Subcutaneous abdominal adipose tissue (tissue), 5 donors: ENCODE results near the gene ALG14.
A peak's percentile ranks its signal among the peaks of the same experiment; 100 is the strongest.
"Not testable (repeated sequence)": the region's sequence is repeated elsewhere in the genome, so short reads cannot be mapped to it uniquely, and the experiment has no call there.

ENCODE experiments used
- H3K27ac ChIP-seq: one replicate; pipeline ENCODE4 v1.7.0; 2013; ENCODE audit warnings: low read depth, mild to moderate bottlenecking, inconsistent platforms, low read length, moderate library complexity
- H3K27me3 ChIP-seq, 5 donors: one replicate each; pipeline ENCODE4 v1.7.0; 2013; ENCODE audit warnings: low read length in 5 of 5, inconsistent platforms in 1 of 5; ENCODE audit not compliant: control insufficient read depth in 5 of 5, insufficient read depth in 4 of 5
- H3K36me3 ChIP-seq, 5 donors: one replicate each; pipeline ENCODE4 v1.7.0; 2013; ENCODE audit warnings: low read length in 5 of 5; ENCODE audit not compliant: control insufficient read depth in 5 of 5, insufficient read depth in 5 of 5
- H3K4me1 ChIP-seq, 5 donors: one replicate each; pipeline ENCODE4 v1.7.0; 2013; ENCODE audit warnings: low read length in 5 of 5, mild to moderate bottlenecking in 3 of 5, moderate library complexity in 1 of 5; ENCODE audit not compliant: control insufficient read depth in 5 of 5, insufficient read depth in 5 of 5
- H3K4me3 ChIP-seq, 5 donors: one replicate each; pipeline ENCODE4 v1.7.0; 2013; ENCODE audit warnings: low read length in 5 of 5, low read depth in 1 of 5
- H3K9ac ChIP-seq, 5 donors: one replicate each; pipeline ENCODE4 v1.7.0; 2013; ENCODE audit warnings: low read length in 5 of 5, mild to moderate bottlenecking in 4 of 5, moderate library complexity in 3 of 5
- H3K9me3 ChIP-seq, 5 donors: one replicate each; pipeline ENCODE4 v1.7.0; 2013; ENCODE audit warnings: low read length in 5 of 5; ENCODE audit not compliant: control insufficient read depth in 5 of 5
- donor health status: healthy.
- donor health status: healthy.
- donor health status: healthy.
- donor health status: healthy.
- donor health status: healthy.

The ALG14 gene

DNA sequence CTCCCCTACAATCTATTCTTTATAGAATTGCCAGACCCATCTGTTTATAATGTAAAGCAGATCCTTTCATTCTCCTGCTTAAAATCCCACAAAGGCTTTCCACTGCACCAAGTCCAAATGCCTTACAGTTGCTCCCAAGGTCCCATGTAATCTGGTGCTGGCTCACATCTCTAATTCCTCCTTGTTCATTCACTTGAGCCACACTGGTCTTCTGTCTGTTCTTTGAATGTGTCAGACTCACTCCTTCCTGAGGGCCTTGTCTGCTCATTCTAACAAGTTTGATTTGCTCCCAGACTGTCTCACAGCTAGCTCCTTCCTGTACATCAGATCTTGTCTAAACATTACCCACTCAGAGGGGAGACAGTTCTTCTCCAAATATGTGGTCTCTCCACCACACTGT, 38.9 kb downstream of the ALG14 start:
- no peak overlapping the region for H3K9ac ChIP-seq
- H3K9me3 ChIP-seq: peaks cover 0 to 5% (median 0%) of the 10 kb centered on the region in 5 donors
- no peak overlapping the region for H3K27ac ChIP-seq
- no peaks in the 10 kb centered on the region for H3K4me1 ChIP-seq
- H3K27me3 ChIP-seq: no peaks in the 10 kb centered on the region
- H3K36me3 ChIP-seq: peaks cover 0 to 3% (median 0%) of the 10 kb centered on the region in 5 donors
- no peak overlapping the region for H3K4me3 ChIP-seq

DNA sequence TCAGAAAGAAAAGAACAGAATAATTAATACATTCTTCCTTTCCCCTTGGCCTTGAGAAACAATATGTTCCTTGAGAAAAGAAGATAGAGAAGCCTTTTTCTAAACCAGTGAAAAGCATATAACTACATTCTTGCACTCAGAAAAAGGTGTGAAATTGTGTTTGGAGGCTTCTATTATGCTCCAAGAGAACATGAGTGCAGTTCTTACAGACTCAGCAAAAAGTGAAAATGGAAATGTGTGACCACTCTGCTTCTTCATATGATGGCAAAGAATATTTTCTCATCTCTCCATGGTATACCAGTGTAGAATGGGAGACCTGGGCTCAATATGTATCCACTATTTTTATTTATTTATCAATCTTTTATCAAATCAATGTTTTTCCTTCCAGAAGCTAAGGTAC, 43.2 kb downstream of the ALG14 start:
- H3K27me3 ChIP-seq: no peaks in the 10 kb centered on the region

DNA sequence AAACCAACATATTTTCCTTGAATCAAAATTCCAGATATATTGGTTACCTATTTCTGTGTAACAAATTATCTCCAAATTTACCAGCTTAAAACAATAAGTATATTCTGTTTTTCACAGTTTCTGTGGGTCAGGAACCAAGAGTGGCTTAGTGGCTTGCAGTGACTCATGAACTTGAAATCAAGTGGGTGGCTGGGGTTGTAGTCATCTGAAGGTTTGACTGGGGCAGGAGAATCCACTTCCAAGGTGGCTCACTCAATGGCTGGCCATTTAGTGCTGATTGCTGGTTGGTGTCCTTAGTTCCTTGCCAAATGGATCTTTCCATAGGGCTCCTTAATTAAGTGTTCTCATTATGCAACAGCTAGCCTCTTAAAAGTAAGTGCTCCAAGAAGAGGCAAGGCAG, 43.8 kb downstream of the ALG14 start:
- no peak overlapping the region for H3K27ac ChIP-seq
- H3K9me3 ChIP-seq: peaks cover 0 to 5% (median 2%) of the 10 kb centered on the region in 5 donors
- H3K9ac ChIP-seq: no peak overlapping the region
- H3K4me3 ChIP-seq: no peak overlapping the region
- peaks cover 0 to 4% (median 0%) of the 10 kb centered on the region in 5 donors for H3K4me1 ChIP-seq
- H3K36me3 ChIP-seq: peaks cover 3 to 17% (median 10%) of the 10 kb centered on the region in 5 donors
- H3K27me3 ChIP-seq: no peaks in the 10 kb centered on the region

More for the DNA sequence above, 43.2 kb downstream of the ALG14 start:
- H3K9ac ChIP-seq: no peak overlapping the region
- H3K4me3 ChIP-seq: no peak overlapping the region
- H3K4me1 ChIP-seq: no peaks in the 10 kb centered on the region
- no peak overlapping the region for H3K27ac ChIP-seq
- peaks cover 0 to 5% (median 2%) of the 10 kb centered on the region in 5 donors for H3K9me3 ChIP-seq
- peaks cover 3 to 17% (median 10%) of the 10 kb centered on the region in 5 donors for H3K36me3 ChIP-seq

DNA sequence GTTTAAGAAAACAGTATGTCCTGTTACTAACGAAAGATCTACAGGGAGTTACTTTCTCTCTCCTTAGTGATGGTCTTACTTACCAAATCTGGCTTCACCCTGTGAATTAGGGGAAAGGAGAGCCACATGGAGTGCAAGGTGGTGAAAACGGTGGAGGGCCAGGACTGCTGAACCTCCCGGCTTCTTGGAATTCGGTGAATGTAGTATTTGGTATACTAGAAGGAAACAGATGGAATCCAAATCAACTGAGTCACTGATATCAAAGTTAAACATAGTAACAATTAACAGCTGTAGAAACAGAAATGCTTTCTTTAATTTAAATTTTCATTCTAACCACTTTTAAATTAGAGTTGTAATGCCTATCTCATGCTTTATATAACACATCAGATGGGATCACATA, 45.7 kb downstream of the ALG14 start:
- Histone ChIP-seq H3K36me3 (peaks cover 3 to 17% (median 10%) of the 10 kb centered on the region in 5 donors), H3K4me3 (no peak overlapping the region), H3K9ac (no peak overlapping the region), H3K27ac (no peak overlapping the region), H3K9me3 (peaks cover 0 to 5% (median 2%) of the 10 kb centered on the region in 5 donors), H3K4me1 (peaks cover 2 to 14% (median 10%) of the 10 kb centered on the region in 5 donors), H3K27me3 (no peaks in the 10 kb centered on the region)

DNA sequence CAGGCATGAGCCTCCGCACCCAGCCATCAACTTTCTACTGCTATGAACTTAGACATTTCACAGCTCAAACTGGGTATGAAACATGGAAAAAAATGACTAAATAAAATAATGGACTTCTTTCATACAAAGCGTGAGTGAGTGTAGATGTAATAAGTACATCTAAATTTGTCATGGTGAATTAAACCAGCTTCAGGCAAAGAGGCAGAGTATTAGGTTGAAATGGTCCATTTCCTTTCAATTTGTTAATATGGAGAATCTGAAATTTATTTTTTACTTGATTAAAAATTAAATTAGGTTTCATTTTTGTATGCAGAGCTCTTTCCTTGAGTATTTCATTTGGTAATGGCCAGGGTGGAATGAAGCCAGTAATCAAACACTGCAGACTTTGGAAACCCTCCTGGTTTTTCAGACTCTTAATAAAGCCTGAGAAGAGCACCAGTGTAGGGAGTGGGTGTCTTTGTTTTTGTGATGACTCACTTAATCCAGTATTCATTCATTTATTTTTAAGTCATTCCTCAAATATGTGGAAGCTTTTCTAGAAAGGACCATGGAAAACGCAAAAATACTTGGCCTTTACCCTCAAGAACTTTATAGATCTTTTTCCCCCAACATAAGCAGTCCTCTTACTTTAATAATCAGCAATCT, 49.2 kb downstream of the ALG14 start:
- H3K27me3 ChIP-seq: no peaks in the 10 kb centered on the region
- H3K9me3 ChIP-seq: peaks cover 0 to 2% (median 0%) of the 10 kb centered on the region in 5 donors
- H3K4me1 ChIP-seq: peaks cover 3 to 29% (median 17%) of the 10 kb centered on the region in 5 donors
- H3K9ac ChIP-seq: no peak overlapping the region
- peaks cover 3 to 17% (median 10%) of the 10 kb centered on the region in 5 donors for H3K36me3 ChIP-seq
- no peak overlapping the region for H3K4me3 ChIP-seq
- peak overlapping the region; percentile 76 for H3K27ac ChIP-seq

DNA sequence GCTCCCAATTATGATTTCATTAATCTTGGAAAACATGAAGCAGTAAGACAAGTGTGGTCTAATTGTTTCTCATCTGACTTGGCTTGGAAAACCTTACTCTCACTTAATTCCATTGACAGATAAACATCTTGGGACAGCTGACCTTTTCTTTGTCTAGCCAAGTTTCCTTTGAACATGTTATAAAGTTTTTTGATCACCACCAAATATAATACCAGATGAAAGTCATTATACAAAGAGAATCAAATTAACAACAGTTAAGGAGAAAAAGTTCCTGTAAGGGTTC, 50.2 kb downstream of the ALG14 start:
- H3K9me3 ChIP-seq: peaks cover 0 to 2% (median 0%) of the 10 kb centered on the region in 5 donors
- H3K27me3 ChIP-seq: no peaks in the 10 kb centered on the region
- H3K4me3 ChIP-seq: no peak overlapping the region
- H3K9ac ChIP-seq: no peak overlapping the region
- H3K4me1 ChIP-seq: peaks cover 3 to 36% (median 19%) of the 10 kb centered on the region in 5 donors
- peak overlapping the region; percentile 55 for H3K27ac ChIP-seq
- H3K36me3 ChIP-seq: peaks cover 3 to 17% (median 10%) of the 10 kb centered on the region in 5 donors

DNA sequence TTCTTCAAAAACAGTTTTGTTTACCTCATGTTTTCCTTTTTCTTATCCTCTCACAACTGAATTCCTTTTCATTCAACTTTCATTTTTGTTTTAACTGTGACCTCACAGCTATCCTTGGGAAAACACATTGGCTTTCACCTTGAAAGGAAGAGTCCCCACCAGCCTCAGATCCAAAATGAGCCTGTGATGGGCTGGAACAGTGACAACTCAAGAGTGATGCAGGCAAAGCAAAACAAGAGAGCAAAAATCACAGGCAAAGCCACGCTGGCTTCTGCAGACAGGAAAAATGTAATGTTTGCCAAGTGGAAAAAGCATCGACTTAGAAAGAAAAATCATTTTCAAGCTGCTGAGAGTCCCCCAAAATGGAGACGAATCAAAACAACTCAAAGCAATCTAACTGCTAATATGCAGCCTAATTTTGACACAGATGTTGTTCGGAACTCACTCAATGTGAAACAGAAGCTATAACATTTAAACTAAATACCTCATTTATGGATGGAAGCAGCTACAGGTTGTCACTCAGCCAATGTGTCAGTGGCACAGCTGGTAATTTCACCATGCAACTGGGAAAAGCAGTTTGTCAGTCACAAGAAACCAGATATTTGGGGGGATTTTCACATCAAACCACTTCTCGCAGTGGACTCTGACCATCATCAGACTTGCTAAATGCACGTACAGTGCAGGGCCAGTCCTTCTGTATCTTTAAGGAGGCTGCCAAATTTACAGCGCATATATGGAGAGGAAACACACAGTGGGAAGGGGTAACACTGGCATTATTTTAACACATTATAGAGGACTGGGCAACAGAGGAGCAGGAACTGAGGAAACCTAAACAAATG, 50.7 kb downstream of the ALG14 start:
- peak overlapping the region; percentile 55 for H3K27ac ChIP-seq
- peaks cover 0 to 2% (median 0%) of the 10 kb centered on the region in 5 donors for H3K9me3 ChIP-seq
- H3K9ac ChIP-seq: peak overlapping the region in 1 of 5 donors; percentile 35
- H3K27me3 ChIP-seq: no peaks in the 10 kb centered on the region
- H3K4me1 ChIP-seq: peaks cover 3 to 36% (median 19%) of the 10 kb centered on the region in 5 donors
- H3K4me3 ChIP-seq: peak overlapping the region in 4 of 5 donors; percentile 2 to 41 (median 22)
- H3K36me3 ChIP-seq: peaks cover 3 to 17% (median 10%) of the 10 kb centered on the region in 5 donors

DNA sequence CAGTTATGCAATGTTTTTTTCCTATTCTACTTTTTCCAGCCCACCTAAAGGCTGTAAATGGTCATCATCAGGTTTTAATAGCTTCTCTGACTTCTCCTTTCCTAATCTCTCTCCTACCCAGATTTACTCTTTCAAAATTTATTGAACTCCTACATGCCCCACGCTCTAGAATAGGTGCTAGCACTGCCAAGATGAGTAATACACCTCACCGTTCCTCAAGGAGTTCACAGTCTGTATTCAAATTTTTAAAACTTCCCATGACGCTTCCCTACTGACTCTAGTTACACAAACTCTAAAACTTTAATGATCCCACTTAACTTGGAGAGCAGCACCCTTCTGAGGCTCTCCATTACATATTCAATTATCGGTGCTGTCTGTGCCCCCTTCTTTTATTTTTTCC, 51.6 kb downstream of the ALG14 start:
- Histone ChIP-seq H3K27ac (peak overlapping the region; percentile 55), H3K4me3 (no peak overlapping the region), H3K27me3 (no peaks in the 10 kb centered on the region), H3K4me1 (peaks cover 3 to 36% (median 19%) of the 10 kb centered on the region in 5 donors), H3K9me3 (peaks cover 0 to 2% (median 0%) of the 10 kb centered on the region in 5 donors), H3K9ac (no peak overlapping the region), H3K36me3 (peaks cover 3 to 8% (median 4%) of the 10 kb centered on the region in 5 donors)

DNA sequence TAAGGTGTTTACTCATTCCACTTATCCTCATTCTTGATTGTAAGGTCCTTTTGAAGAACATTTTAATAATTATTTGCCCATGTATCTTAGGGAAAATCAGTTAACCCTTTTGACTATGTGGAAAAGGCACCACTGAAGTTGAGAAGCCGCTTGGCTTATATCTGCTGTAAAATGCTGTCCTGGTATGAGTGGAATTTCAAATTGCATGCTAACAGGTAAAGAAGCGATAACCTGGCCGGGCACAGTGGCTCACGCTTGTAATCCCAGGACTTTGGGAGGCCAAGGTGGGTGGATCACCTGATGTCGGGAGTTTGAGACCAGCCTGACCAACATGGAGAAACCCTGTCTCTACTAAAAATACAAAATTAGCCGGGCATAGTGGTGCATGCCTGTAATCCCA, 53.3 kb downstream of the ALG14 start:
- not testable (repeated sequence) for H3K4me3 ChIP-seq, H3K36me3 ChIP-seq, H3K9me3 ChIP-seq, H3K27me3 ChIP-seq, H3K9ac ChIP-seq, H3K27ac ChIP-seq
- peaks cover 3 to 45% (median 23%) of the 10 kb centered on the region in 5 donors for H3K4me1 ChIP-seq
